SIG-M5 treated with dmso at 0.1 percent for 504 hours (cell line): ENCODE results near the gene SLC13A4.
"Not testable (repeated sequence)": the region's sequence is repeated elsewhere in the genome, so short reads cannot be mapped to it uniquely, and the experiment has no call there.

Experiments
- DNase-seq: peaks from one replicate; lab custom pipeline; 2025; ENCODE audit not compliant: unreplicated experiment; lab: John Stamatoyannopoulos, UW

The SLC13A4 gene

GRCh38 chr7:135728136-135728669 is at the start of gene SLC13A4:
SLC13A4 (minus strand) TSS chr7:135728186; CDS start chr7:135727496, 690 bp downstream.
- DNase-seq, result no peak

- not testable (repeated sequence) for DNase-seq
Measured at GRCh38 chr7:135775915-135776314, 47.9 kb upstream of the SLC13A4 start.

GRCh38 chr7:135775230-135775629 is 47.2 kb upstream of the SLC13A4 start:
- no peak for DNase-seq

GRCh38 chr7:135774284-135774683 is 46.3 kb upstream of the SLC13A4 start:
- DNase-seq, result peak; percentile 41

GRCh38 chr7:135773464-135773863 is 45.5 kb upstream of the SLC13A4 start:
- no peak for DNase-seq

GRCh38 chr7:135772639-135773222 is 44.7 kb upstream of the SLC13A4 start:
- DNase-seq, result no peak

GRCh38 chr7:135771961-135772638 is 44.1 kb upstream of the SLC13A4 start:
- peak; percentile 33 for DNase-seq

GRCh38 chr7:135771051-135771450 is 43.1 kb upstream of the SLC13A4 start:
- no peak for DNase-seq

- DNase-seq, result no peak
Measured at GRCh38 chr7:135770139-135770710, 42.2 kb upstream of the SLC13A4 start.

GRCh38 chr7:135769005-135769802 is 41.2 kb upstream of the SLC13A4 start:
- DNase-seq, result no peak

GRCh38 chr7:135768467-135768866 is 40.5 kb upstream of the SLC13A4 start:
- no peak for DNase-seq

- DNase-seq, result no peak
Measured at GRCh38 chr7:135768064-135768463, 40.1 kb upstream of the SLC13A4 start.

- no peak for DNase-seq
Measured at GRCh38 chr7:135763261-135763660, 35.3 kb upstream of the SLC13A4 start.

GRCh38 chr7:135761751-135762488 is 33.9 kb upstream of the SLC13A4 start:
- DNase-seq, result no peak

GRCh38 chr7:135759532-135759931 is 31.5 kb upstream of the SLC13A4 start:
- DNase-seq, result no peak

- DNase-seq, result no peak
Measured at GRCh38 chr7:135758531-135758932, 30.5 kb upstream of the SLC13A4 start.

- DNase-seq, result no peak
Measured at GRCh38 chr7:135757719-135758411, 29.9 kb upstream of the SLC13A4 start.

- no peak for DNase-seq
Measured at GRCh38 chr7:135756191-135756590, 28.2 kb upstream of the SLC13A4 start.

GRCh38 chr7:135755351-135755753 is 27.4 kb upstream of the SLC13A4 start:
- no peak for DNase-seq
